ENCODE data around the gene CTSS.
"Not testable (repeated sequence)": the region's sequence is repeated elsewhere in the genome, so short reads cannot be mapped to it uniquely, and the experiment has no call there.

The CTSS gene

GRCh38 chr1:150791585-150791984 lies 26.0 kb upstream of the CTSS start:
- Mint-ChIP-seq H3K27ac (no peak overlapping the region), H3K36me3 (ENCODE audit: low read depth) (peaks cover 3% of the 10 kb centered on the region), H3K9me3 (no peaks in the 10 kb centered on the region), H3K27me3 (no peaks in the 10 kb centered on the region), H3K4me1 (ENCODE audit: low read depth) (no peaks in the 10 kb centered on the region), H3K4me3 (no peak overlapping the region)
- DNase-seq = no peak

- DNase-seq = no peak
- Mint-ChIP-seq H3K27me3 (no peaks in the 10 kb centered on the region), H3K9me3 (no peaks in the 10 kb centered on the region), H3K4me1 (ENCODE audit: low read depth) (no peaks in the 10 kb centered on the region), H3K27ac (no peak overlapping the region), H3K4me3 (no peak overlapping the region), H3K36me3 (ENCODE audit: low read depth) (no peaks in the 10 kb centered on the region)
Measured at GRCh38 chr1:150789396-150789795, 23.8 kb upstream of the CTSS start.

- H3K27me3 Mint-ChIP-seq = no peaks in the 10 kb centered on the region
- H3K4me3 Mint-ChIP-seq = no peak overlapping the region
- H3K36me3 Mint-ChIP-seq (ENCODE audit: low read depth) = no peaks in the 10 kb centered on the region
- H3K4me1 Mint-ChIP-seq (ENCODE audit: low read depth) = no peaks in the 10 kb centered on the region
- no peak overlapping the region for H3K27ac Mint-ChIP-seq
- no peaks in the 10 kb centered on the region for H3K9me3 Mint-ChIP-seq
- no peak for DNase-seq
Measured at GRCh38 chr1:150788946-150789345, 23.4 kb upstream of the CTSS start.

- H3K27ac Mint-ChIP-seq = no peak overlapping the region
- no peak overlapping the region for H3K4me3 Mint-ChIP-seq
- no peaks in the 10 kb centered on the region for H3K36me3 Mint-ChIP-seq (ENCODE audit: low read depth)
- H3K27me3 Mint-ChIP-seq = no peaks in the 10 kb centered on the region
- no peak for DNase-seq
- H3K4me1 Mint-ChIP-seq (ENCODE audit: low read depth) = no peaks in the 10 kb centered on the region
- no peaks in the 10 kb centered on the region for H3K9me3 Mint-ChIP-seq
Measured at GRCh38 chr1:150787455-150787854, 21.9 kb upstream of the CTSS start.

GRCh38 chr1:150780510-150780909 lies 14.9 kb upstream of the CTSS start:
- Mint-ChIP-seq H3K4me3 (no peak overlapping the region), H3K4me1 (ENCODE audit: low read depth) (peaks cover 13% of the 10 kb centered on the region), H3K9me3 (no peaks in the 10 kb centered on the region), H3K36me3 (ENCODE audit: low read depth) (no peaks in the 10 kb centered on the region), H3K27me3 (no peaks in the 10 kb centered on the region), H3K27ac (no peak overlapping the region)
- no peak for DNase-seq

- no peak overlapping the region for H3K27ac Mint-ChIP-seq
- H3K4me3 Mint-ChIP-seq = no peak overlapping the region
- no peaks in the 10 kb centered on the region for H3K9me3 Mint-ChIP-seq
- no peaks in the 10 kb centered on the region for H3K36me3 Mint-ChIP-seq (ENCODE audit: low read depth)
- H3K27me3 Mint-ChIP-seq = no peaks in the 10 kb centered on the region
- peaks cover 13% of the 10 kb centered on the region for H3K4me1 Mint-ChIP-seq (ENCODE audit: low read depth)
- no peak for DNase-seq
Measured at GRCh38 chr1:150778409-150778808, 12.8 kb upstream of the CTSS start.

GRCh38 chr1:150777544-150777943 lies 12.0 kb upstream of the CTSS start:
- H3K36me3 Mint-ChIP-seq (ENCODE audit: low read depth) = no peaks in the 10 kb centered on the region
- no peak overlapping the region for H3K27ac Mint-ChIP-seq
- peaks cover 13% of the 10 kb centered on the region for H3K4me1 Mint-ChIP-seq (ENCODE audit: low read depth)
- no peaks in the 10 kb centered on the region for H3K9me3 Mint-ChIP-seq
- no peak overlapping the region for H3K4me3 Mint-ChIP-seq
- H3K27me3 Mint-ChIP-seq = no peaks in the 10 kb centered on the region
- DNase-seq = no peak

GRCh38 chr1:150775931-150776505 lies 10.4 kb upstream of the CTSS start:
- not testable (repeated sequence) for H3K4me3 Mint-ChIP-seq; H3K9me3 Mint-ChIP-seq; H3K27me3 Mint-ChIP-seq; DNase-seq; H3K27ac Mint-ChIP-seq; H3K36me3 Mint-ChIP-seq (ENCODE audit: low read depth)
- H3K4me1 Mint-ChIP-seq (ENCODE audit: low read depth) = peaks cover 26% of the 10 kb centered on the region

- H3K27me3 Mint-ChIP-seq = no peaks in the 10 kb centered on the region
- H3K4me1 Mint-ChIP-seq (ENCODE audit: low read depth) = peaks cover 32% of the 10 kb centered on the region
- H3K9me3 Mint-ChIP-seq = no peaks in the 10 kb centered on the region
- H3K36me3 Mint-ChIP-seq (ENCODE audit: low read depth) = no peaks in the 10 kb centered on the region
- H3K27ac Mint-ChIP-seq = no peak overlapping the region
- DNase-seq = no peak
- H3K4me3 Mint-ChIP-seq = no peak overlapping the region
Measured at GRCh38 chr1:150775276-150775675, 9.7 kb upstream of the CTSS start.

GRCh38 chr1:150772326-150772725 lies 6.7 kb upstream of the CTSS start:
- Mint-ChIP-seq H3K4me1 (ENCODE audit: low read depth) (peaks cover 21% of the 10 kb centered on the region), H3K27ac (no peak overlapping the region), H3K9me3 (no peaks in the 10 kb centered on the region), H3K27me3 (no peaks in the 10 kb centered on the region), H3K36me3 (ENCODE audit: low read depth) (no peaks in the 10 kb centered on the region), H3K4me3 (no peak overlapping the region)
- no peak for DNase-seq

GRCh38 chr1:150767704-150768103 lies 2.1 kb upstream of the CTSS start:
- not testable (repeated sequence) for H3K9me3 Mint-ChIP-seq, H3K27ac Mint-ChIP-seq, H3K27me3 Mint-ChIP-seq, H3K4me3 Mint-ChIP-seq, DNase-seq
- peaks cover 11% of the 10 kb centered on the region for H3K36me3 Mint-ChIP-seq (ENCODE audit: low read depth)
- peaks cover 52% of the 10 kb centered on the region for H3K4me1 Mint-ChIP-seq (ENCODE audit: low read depth)

- peaks cover 22% of the 10 kb centered on the region for H3K36me3 Mint-ChIP-seq (ENCODE audit: low read depth)
- not testable (repeated sequence) for H3K9me3 Mint-ChIP-seq, H3K27me3 Mint-ChIP-seq
- peak; percentile 38 for DNase-seq
- peaks cover 48% of the 10 kb centered on the region for H3K4me1 Mint-ChIP-seq (ENCODE audit: low read depth)
- peak overlapping the region; percentile 94 for H3K4me3 Mint-ChIP-seq
- peak overlapping the region; percentile 98 for H3K27ac Mint-ChIP-seq
Measured at GRCh38 chr1:150765977-150766301, 361 bp upstream of the CTSS start.

- Mint-ChIP-seq H3K9me3 (no peaks in the 10 kb centered on the region), H3K4me1 (ENCODE audit: low read depth) (peaks cover 51% of the 10 kb centered on the region), H3K27me3 (no peaks in the 10 kb centered on the region), H3K27ac (peak overlapping the region; percentile 98), H3K36me3 (ENCODE audit: low read depth) (peaks cover 33% of the 10 kb centered on the region), H3K4me3 (peak overlapping the region; percentile 94)
- no peak for DNase-seq
Measured at GRCh38 chr1:150764617-150765101, 919 bp downstream of the CTSS start.

- H3K27me3 Mint-ChIP-seq = no peaks in the 10 kb centered on the region
- H3K36me3 Mint-ChIP-seq (ENCODE audit: low read depth) = peaks cover 41% of the 10 kb centered on the region
- H3K9me3 Mint-ChIP-seq = no peaks in the 10 kb centered on the region
- no peak overlapping the region for H3K27ac Mint-ChIP-seq
- no peak overlapping the region for H3K4me3 Mint-ChIP-seq
- peaks cover 51% of the 10 kb centered on the region for H3K4me1 Mint-ChIP-seq (ENCODE audit: low read depth)
- DNase-seq = no peak
Measured at GRCh38 chr1:150763018-150763417, 2.6 kb downstream of the CTSS start.

- Mint-ChIP-seq H3K36me3 (ENCODE audit: low read depth) (peaks cover 46% of the 10 kb centered on the region), H3K4me3 (no peak overlapping the region), H3K27ac (no peak overlapping the region), H3K27me3 (no peaks in the 10 kb centered on the region), H3K4me1 (ENCODE audit: low read depth) (peaks cover 51% of the 10 kb centered on the region), H3K9me3 (no peaks in the 10 kb centered on the region)
- no peak for DNase-seq
Measured at GRCh38 chr1:150762552-150762951, 3.0 kb downstream of the CTSS start.

GRCh38 chr1:150761801-150762200 lies 3.8 kb downstream of the CTSS start:
- no peaks in the 10 kb centered on the region for H3K27me3 Mint-ChIP-seq
- no peak overlapping the region for H3K27ac Mint-ChIP-seq
- peaks cover 49% of the 10 kb centered on the region for H3K4me1 Mint-ChIP-seq (ENCODE audit: low read depth)
- no peak overlapping the region for H3K4me3 Mint-ChIP-seq
- H3K9me3 Mint-ChIP-seq = no peaks in the 10 kb centered on the region
- DNase-seq = no peak
- H3K36me3 Mint-ChIP-seq (ENCODE audit: low read depth) = peaks cover 53% of the 10 kb centered on the region
